A549 (cell line): ENCODE results near the gene MAPKAP1. TPM values are rescaled to one million over a fixed set of nuclear protein-coding genes. Genes with fewer than 3 reads are reported as not detected.

Source experiments
- ATAC-seq, 2 experiments: fragments of 200-7000 bp in 1 of 2; fragments of >200 bp in 1 of 2; cut with Nextera tagmentation in 1 of 2; cut with Tn5 transposase in 1 of 2; 3 replicates each; pipeline versions ENCODE4 v1.8.0 to v1.9.1; 2018 to 2020; ENCODE audit warnings: mild to moderate bottlenecking in 1 of 2, moderate library complexity in 1 of 2
- CTCF ChIA-PET: fragments of 300-600 bp; sonication (Branson Sonifier 250); formaldehyde crosslinking; extraction: SDS; loops from one replicate; lab custom pipeline; 2021; ENCODE audit warnings: antibody characterized with exemption, inconsistent platforms; lab: Yijun Ruan, JAX
- POLR2A ChIA-PET: fragments of 350-600 bp; formaldehyde crosslinking; extraction: SDS; loops from one replicate; lab custom pipeline; 2021; ENCODE audit warnings: antibody characterized with exemption, inconsistent platforms; lab: Yijun Ruan, JAX
- DNase-seq, 2 experiments: peaks; one replicate each; pipeline versions ENCODE4 v3.0.0 to v3.0.0-alpha.2; 2011 to 2016; ENCODE audit warnings: low read depth in 1 of 2, low spot score in 1 of 2
- FAIRE-seq: peaks from 2 replicates; lab custom pipeline; 2011; peaks lifted over from hg19 to GRCh38; lab: Jason Lieb, UNC
- H3K27ac ChIP-seq, 2 experiments: fragments of >200 bp; sonication (Bioruptor Twin); formaldehyde crosslinking; 3 replicates each; pipeline ENCODE4 v1.5.1; 2016 to 2017
- H3K4me1 ChIP-seq: fragments of >200 bp; sonication (Bioruptor Twin); formaldehyde crosslinking; 3 replicates; pipeline ENCODE4 v1.6.1; 2016
- H3K4me2 ChIP-seq: fragments of >200 bp; sonication (Bioruptor Twin); formaldehyde crosslinking; 3 replicates; pipeline ENCODE4 v1.6.1; 2016
- H3K4me3 ChIP-seq: fragments of >200 bp; sonication (Bioruptor Twin); formaldehyde crosslinking; 3 replicates; pipeline ENCODE4 v1.5.1; 2016
- H3K9me3 ChIP-seq: fragments of >200 bp; sonication (Bioruptor Twin); formaldehyde crosslinking; 3 replicates; pipeline ENCODE4 v1.6.1; 2016
- EHF ChIP-seq: fragments of 250-450 bp; sonication (Bioruptor Pico); IDR thresholded peaks from 2 replicates; pipeline ENCODE4 v1.5.0; 2020; ENCODE audit warnings: mild to moderate bottlenecking
- EHMT2 ChIP-seq: fragments of 200-600 bp; sonication (generic); IDR thresholded peaks from 2 replicates; pipeline ENCODE4 v1.6.1; 2016; ENCODE audit warnings: antibody characterized with exemption, low read depth, mild to moderate bottlenecking, moderate library complexity
- ELK1 ChIP-seq: fragments of 150-350 bp; IDR thresholded peaks from 2 replicates; pipeline ENCODE4 v1.6.1; 2014; ENCODE audit warnings: low read depth, mild to moderate bottlenecking, low read length
- ESRRA ChIP-seq: fragments of 150-350 bp; IDR thresholded peaks from 2 replicates; pipeline ENCODE4 v1.6.1; 2014; ENCODE audit warnings: mild to moderate bottlenecking, low read length, borderline replicate concordance
- FOSB ChIP-seq: fragments of 250-450 bp; sonication (Bioruptor Pico); IDR thresholded peaks from 2 replicates; pipeline ENCODE4 v1.5.0; 2020; ENCODE audit warnings: mild to moderate bottlenecking, moderate library complexity
- HDAC2 ChIP-seq: fragments of 200-600 bp; sonication (generic); IDR thresholded peaks from 2 replicates; pipeline ENCODE4 v1.6.1; 2016
- HOXA7 ChIP-seq: fragments of 250-450 bp; sonication (Bioruptor Pico); IDR thresholded peaks from 2 replicates; pipeline ENCODE4 v1.5.0; 2020; ENCODE audit warnings: mild to moderate bottlenecking, moderate library complexity
- HOXB13 ChIP-seq: fragments of 250-450 bp; sonication (Bioruptor Pico); IDR thresholded peaks from 2 replicates; pipeline ENCODE4 v1.5.0; 2020; ENCODE audit warnings: low read depth, mild to moderate bottlenecking, moderate library complexity
- MAX ChIP-seq: IDR thresholded peaks from 2 replicates; pipeline ENCODE4 v1.6.1; 2012
- MAZ ChIP-seq: fragments of 150-350 bp; IDR thresholded peaks from 2 replicates; pipeline ENCODE4 v1.6.1; 2014; ENCODE audit warnings: antibody characterized with exemption, low read depth, low read length, borderline replicate concordance
- MYC ChIP-seq: IDR thresholded peaks from 2 replicates; pipeline ENCODE4 v1.6.1; 2012; ENCODE audit warnings: mild to moderate bottlenecking, inconsistent platforms, low read length, improper control_type of control experiment, borderline replicate concordance
- NFE2L2 ChIP-seq: fragments of 150-350 bp; conservative IDR thresholded peaks from 2 replicates; pipeline ENCODE4 v1.6.1; 2014; ENCODE audit warnings: low read length
- NR3C1 ChIP-seq: fragments of >200 bp; sonication (Bioruptor Twin); formaldehyde crosslinking; IDR thresholded peaks from 3 replicates; pipeline ENCODE4 v1.6.1; 2017
- PBX3 ChIP-seq: IDR thresholded peaks from 2 replicates; pipeline ENCODE4 v1.6.1; 2012
- POLR2A ChIP-seq: IDR thresholded peaks from 2 replicates; pipeline ENCODE4 v1.6.1; 2012; ENCODE audit warnings: mild to moderate bottlenecking, low read length
- RARB ChIP-seq: fragments of 250-450 bp; sonication (Bioruptor Pico); IDR thresholded peaks from 2 replicates; pipeline ENCODE4 v1.8.0; 2021; ENCODE audit warnings: mild to moderate bottlenecking, moderate library complexity
- REST ChIP-seq: fragments of 200-600 bp; sonication (generic); IDR thresholded peaks from 2 replicates; pipeline ENCODE4 v1.6.1; 2016; ENCODE audit warnings: antibody characterized with exemption, mild to moderate bottlenecking, moderate library complexity
- RFX5 ChIP-seq: fragments of 450-650 bp; IDR thresholded peaks from 2 replicates; pipeline ENCODE4 v1.7.1; 2014; ENCODE audit warnings: antibody characterized with exemption, mild to moderate bottlenecking, moderate library complexity
- SMC3 ChIP-seq: fragments of >200 bp; sonication (Bioruptor Twin); formaldehyde crosslinking; IDR thresholded peaks from 3 replicates; pipeline ENCODE4 v1.6.1; 2018; ENCODE audit warnings: inconsistent platforms
- ZC3H11A ChIP-seq: fragments of 450-650 bp; IDR thresholded peaks from 2 replicates; pipeline ENCODE4 v1.6.1; 2014; ENCODE audit warnings: antibody characterized with exemption, mild to moderate bottlenecking
- ZFP36 ChIP-seq: fragments of 450-650 bp; IDR thresholded peaks from 2 replicates; pipeline ENCODE4 v1.6.1; 2014; ENCODE audit warnings: borderline replicate concordance; ENCODE audit not compliant: partially characterized antibody
- ZNF302 ChIP-seq: fragments of 250-450 bp; sonication (Bioruptor Pico); IDR thresholded peaks from 2 replicates; pipeline ENCODE4 v1.9.0; 2021; ENCODE audit warnings: inconsistent platforms, mild to moderate bottlenecking, moderate library complexity
- WGBS: methylation state at CpG from one replicate; pipeline ENCODE4 v1.1.6; 2017; ENCODE audit errors: missing lambda C conversion rate; 5-methylcytosine and 5-hydroxymethylcytosine counted together
- polyA plus RNA-seq, 4 experiments: library from polyadenylated mRNA; depleted of rRNA in 3 of 4; stranded (reverse); fragments of >200 nt; fragmentation: RNase III in 1 of 4; extraction: RNeasy Plus Mini Kit Qiagen cat#74134 plus additional on column Dnase treatment in 1 of 4; gene quantifications; 2 replicates in 3 of 4; 3 replicates in 1 of 4; pipeline ENCODE4 v1.2.3, GENCODE V29; 2011 to 2017

Gene MAPKAP1
- polyA plus RNA-seq, 2 of the 4 experiments (the other 2 are of a cell fraction) = 49.9 to 119 TPM

GRCh38 chr9:125418404-125418803 lies 288.6 kb downstream of the MAPKAP1 start:
- ChIA-PET CTCF (interaction anchor here (1.0 to 4.4 kb wide), 4 partner anchors 9 to 212 kb away, joined by 3 to 29 read pairs (median 4); no protein-coding TSS in a partner anchor), POLR2A (no interaction called here)
- DNase-seq (no peak), ATAC-seq (no peak), FAIRE-seq (no peak)
- 76% methylated on average over 3 of the region's 3 CpGs for WGBS
- no peak for TF ChIP-seq ZFP36
- TF ChIP-seq MYC = no peak
- TF ChIP-seq MAX = no peak
- TF ChIP-seq EHF = no peak
- no peak for TF ChIP-seq NFE2L2
- no peak for TF ChIP-seq MAZ
- TF ChIP-seq EHMT2 = no peak
- no peak for TF ChIP-seq REST
- no peak for TF ChIP-seq PBX3
- no peak for TF ChIP-seq HOXA7 (CRISPR knock-in tag)
- no peak overlapping the region for H3K4me2 ChIP-seq
- no peak overlapping the region for H3K27ac ChIP-seq
- no peaks in the 10 kb centered on the region for H3K9me3 ChIP-seq
- no peaks in the 10 kb centered on the region for H3K4me1 ChIP-seq
- no peak overlapping the region for H3K4me3 ChIP-seq

GRCh38 chr9:125416517-125416916 lies 290.5 kb downstream of the MAPKAP1 start:
- CTCF ChIA-PET = interaction anchor here (4.4 kb wide), 1 partner anchor 9 kb away, joined by 29 read pairs; no protein-coding TSS in a partner anchor
- H3K27ac ChIP-seq = no peak overlapping the region
- ATAC-seq = no peak
- WGBS = 86% methylated on average over 6 of the region's 8 CpGs
- TF ChIP-seq POLR2A = no peak
- no peak for TF ChIP-seq MAZ
- H3K4me1 ChIP-seq = no peaks in the 10 kb centered on the region
- no peak for FAIRE-seq
- H3K4me2 ChIP-seq = no peak overlapping the region
- H3K9me3 ChIP-seq = no peaks in the 10 kb centered on the region
- DNase-seq = no peak
- POLR2A ChIA-PET = no interaction called here
- H3K4me3 ChIP-seq = no peak overlapping the region

GRCh38 chr9:125415583-125416460 lies 291.2 kb downstream of the MAPKAP1 start:
- TF ChIP-seq ZNF302 (CRISPR knock-in tag) (no peak), RARB (no peak), HDAC2 (no peak), ZFP36 (no peak), SMC3 (no peak), ZC3H11A (no peak), ELK1 (no peak), MAX (no peak), FOSB (no peak), RFX5 (no peak), ESRRA (no peak), NR3C1 (no peak), HOXB13 (CRISPR knock-in tag) (no peak)
- Histone ChIP-seq H3K9me3 (no peaks in the 10 kb centered on the region), H3K4me1 (no peaks in the 10 kb centered on the region), H3K27ac (no peak overlapping the region), H3K4me3 (no peak overlapping the region), H3K4me2 (no peak overlapping the region)
- DNase-seq = no peak
- ATAC-seq = no peak
- ChIA-PET CTCF (interaction anchor here (4.4 kb wide), 1 partner anchor 8 kb away, joined by 29 read pairs; no protein-coding TSS in a partner anchor), POLR2A (interaction anchor here (0.7 kb wide), 1 partner anchor 291 kb away, joined by 3 read pairs; the partner anchor contains the start of gene MAPKAP1)
- WGBS = 84% methylated on average over 23 of the region's 23 CpGs
- no peak for FAIRE-seq
